ENCODE measurements around the gene RNF121.

RNF121 gene

DNA sequence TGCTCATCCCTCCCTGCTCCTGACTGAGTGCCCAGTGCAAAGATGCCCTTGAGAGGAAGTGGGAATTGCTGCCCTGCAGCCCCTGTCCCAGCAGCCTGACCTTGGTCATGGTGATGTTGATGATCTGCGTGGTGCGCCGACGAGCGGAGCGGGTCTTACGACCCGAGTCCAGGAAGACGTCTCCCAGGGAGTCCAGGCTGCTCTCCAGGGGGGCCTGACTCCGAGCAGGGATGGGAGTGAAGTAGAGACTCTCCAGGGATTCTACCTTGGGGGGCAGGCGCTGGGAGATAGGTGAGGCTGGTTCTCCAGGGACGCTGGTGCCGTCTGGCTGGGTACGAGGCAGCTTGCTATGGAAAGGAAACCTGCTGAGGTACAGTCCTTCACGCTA, 78.2 kb downstream of the RNF121 start:
- no peak for DNase-seq

- DNase-seq: no peak
Observed at GRCh38 chr11:72007587-72007986, 78.7 kb downstream of the RNF121 start.

DNA sequence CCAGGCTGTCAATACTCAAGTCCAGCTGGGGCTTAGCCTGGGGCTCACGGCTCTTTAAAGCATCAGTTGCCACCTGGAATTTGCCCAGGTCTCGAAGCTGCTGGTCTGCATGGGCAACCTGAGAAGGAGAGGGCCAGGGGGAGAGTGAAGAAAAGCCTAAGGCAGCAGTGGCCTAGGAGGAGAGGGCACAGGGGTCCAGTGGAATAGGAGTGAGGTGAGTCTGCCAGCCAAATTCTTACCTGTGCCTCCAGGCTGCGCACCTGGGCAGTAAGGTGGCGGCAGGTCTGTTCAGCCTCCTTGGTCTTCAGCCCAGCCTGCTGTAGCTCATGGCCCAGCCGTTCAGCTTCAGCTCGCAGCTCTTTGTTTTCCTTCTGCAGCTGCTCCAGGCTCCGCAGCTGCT, 79.9 kb downstream of the RNF121 start:
- DNase-seq: no peak

DNA sequence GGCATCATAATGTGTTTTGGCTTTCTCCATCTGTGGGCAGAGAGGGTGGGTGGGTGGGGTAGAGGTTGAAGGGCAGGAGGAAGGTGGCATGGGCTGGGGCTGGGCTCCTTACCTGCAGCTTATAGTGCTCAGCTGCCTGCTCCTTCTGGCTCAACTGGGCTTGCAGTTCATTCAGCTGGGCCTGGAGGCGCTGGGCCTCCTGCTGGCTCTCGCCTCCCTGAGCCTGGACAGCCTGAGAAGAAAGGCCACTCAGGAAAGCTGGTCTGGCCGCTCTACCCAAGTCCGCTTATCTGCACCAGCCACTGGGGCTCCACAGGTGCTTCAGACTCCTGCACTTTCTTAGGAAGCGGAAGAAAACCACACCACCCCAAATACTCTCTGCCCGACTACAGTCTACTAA, 80.3 kb downstream of the RNF121 start:
- DNase-seq: no peak

- DNase-seq: no peak
Observed at GRCh38 chr11:72010529-72011233, 81.8 kb downstream of the RNF121 start.

DNA sequence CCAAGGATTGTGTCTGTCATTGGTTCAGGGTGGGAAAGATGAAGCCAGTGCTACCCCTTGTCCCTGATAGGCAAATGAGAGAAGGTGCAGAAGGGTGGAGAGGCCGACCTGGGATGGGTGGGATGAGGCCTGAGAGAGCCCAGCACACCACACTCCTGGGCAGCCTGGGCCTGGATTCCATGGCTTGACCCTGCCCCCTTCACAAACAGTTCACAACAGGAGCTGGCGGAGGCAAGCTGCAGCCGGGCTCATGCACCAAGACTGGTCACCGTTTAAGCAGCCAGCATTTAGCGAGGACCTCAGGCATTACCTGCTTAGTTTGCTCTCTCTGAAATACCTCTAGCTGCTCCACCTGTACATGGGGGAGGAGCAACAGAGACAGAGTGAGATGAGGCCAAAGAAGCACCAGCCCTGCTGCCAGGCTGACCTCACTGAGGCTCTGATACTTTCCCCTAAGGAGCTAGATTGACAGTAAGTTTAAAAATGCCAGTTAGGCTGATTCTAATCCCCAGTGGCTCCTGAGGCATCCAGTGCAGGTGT, 83.3 kb downstream of the RNF121 start:
- no peak for DNase-seq

- no peak for DNase-seq
Observed at GRCh38 chr11:72012897-72013721, 84.3 kb downstream of the RNF121 start.

DNA sequence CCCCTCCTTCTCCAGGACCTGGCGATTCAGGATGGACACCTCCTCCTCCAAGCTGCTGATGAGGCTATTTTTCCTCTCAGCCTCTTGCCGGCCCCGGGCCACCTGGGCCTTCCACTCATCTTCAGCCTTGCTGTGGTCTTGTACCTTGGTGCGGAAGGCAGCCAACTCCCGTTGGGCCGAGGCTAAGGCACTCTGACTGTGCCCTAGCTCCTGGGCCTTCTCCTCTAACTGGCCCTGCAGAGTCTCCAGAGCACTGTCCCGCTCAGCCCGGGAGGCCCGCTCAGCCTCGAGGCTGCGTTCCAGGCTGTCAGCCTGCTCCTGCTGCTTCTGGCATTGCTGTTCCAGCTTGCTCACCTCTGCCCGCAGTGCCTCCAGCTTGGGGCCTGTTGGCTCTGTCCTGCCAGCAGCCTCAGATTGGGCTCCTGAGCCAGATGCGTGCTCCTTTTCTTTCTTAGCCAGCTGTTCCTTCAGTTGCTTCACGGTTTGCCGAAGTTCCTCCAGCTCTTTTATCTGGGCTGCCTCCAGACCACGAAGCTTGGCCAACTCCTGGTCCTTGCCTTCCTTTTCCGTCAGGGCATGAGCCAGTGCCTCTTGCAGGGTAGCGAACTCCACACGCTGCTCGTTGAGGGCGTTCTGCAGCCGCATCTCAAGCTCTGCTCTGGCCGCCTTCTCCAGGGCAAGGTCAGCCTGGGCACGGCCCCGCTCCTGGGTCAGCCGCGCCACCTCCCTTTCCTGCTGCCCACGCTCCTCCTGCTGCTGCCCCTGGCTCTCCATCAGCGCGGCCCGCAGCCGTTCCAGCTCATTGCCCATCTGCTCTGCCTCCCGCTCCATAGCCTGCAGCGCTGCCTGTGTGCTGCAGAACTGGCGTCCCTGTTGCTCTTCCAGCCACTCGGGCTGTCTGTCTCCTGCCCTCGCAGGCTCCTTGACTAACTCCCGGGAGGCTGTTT, 85.2 kb downstream of the RNF121 start:
- no peak for DNase-seq

DNA sequence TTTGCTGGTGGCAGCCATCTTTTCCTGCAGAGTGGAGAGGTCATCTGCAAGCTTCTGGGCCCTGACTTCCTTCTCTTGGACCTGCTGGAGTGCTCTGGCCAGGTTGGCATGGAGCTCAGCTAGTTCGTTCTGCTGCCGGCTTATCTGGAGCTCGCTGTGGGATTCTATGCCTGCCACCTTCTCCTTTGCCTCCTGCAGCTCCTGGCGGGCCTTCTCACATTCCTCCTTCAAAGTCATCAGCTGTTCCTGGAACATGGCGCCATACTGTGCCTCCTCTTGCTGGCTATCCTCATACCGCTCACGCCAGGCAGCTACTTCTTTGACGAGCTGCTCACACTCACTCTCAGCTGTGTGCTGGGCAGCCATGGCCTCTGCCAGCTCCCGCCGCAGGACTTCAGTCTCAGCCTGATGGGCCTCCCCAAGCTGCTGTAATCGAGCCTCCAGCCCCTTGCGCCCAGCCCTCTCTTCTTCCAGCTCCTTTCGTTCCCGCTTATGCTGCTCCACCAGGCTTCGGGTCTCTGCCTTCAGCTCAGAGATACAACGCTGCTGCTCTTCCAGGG, 86.0 kb downstream of the RNF121 start:
- no peak for DNase-seq

- DNase-seq: no peak
Observed at GRCh38 chr11:72015511-72016061, 86.7 kb downstream of the RNF121 start.

DNA sequence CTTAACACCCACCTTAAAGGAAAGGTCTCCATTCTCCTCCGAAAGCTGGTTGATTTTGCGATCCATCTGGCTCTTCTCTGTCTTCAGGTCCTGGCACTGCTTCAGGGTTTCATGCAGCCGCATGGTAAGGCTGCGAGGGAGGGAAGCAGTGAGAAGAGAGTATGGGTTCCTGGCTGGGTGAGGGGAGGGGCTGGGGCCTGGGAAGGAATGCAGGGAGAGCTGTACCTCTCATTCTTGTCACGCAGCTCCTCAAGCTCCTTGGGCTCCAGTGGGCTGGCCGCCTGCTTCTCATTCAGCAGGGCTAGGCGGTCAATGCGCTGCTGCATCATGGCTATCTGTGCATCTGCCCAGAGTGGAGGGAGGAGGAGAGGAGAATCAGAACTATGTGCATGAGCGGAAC, 89.3 kb downstream of the RNF121 start:
- DNase-seq: no peak

DNA sequence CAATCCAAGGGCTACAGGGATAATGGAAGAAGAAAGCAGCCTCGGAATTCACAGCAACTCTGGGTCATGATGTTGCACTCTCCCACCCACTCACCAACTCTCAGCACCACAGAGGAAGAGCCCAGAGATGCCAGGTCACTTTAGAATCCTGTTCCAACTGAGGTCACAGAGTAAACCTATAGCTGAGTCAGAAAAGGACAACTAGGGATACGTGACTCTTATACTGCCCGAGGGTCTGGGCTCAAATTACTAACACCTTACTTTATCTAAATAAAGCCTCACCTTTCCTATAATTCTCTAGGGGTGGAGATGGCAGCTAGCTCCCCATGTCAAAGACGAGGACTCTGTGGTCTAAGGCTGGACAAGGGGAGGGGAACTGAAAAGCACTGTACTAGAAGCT, 94.5 kb downstream of the RNF121 start:
- no peak for DNase-seq

DNA sequence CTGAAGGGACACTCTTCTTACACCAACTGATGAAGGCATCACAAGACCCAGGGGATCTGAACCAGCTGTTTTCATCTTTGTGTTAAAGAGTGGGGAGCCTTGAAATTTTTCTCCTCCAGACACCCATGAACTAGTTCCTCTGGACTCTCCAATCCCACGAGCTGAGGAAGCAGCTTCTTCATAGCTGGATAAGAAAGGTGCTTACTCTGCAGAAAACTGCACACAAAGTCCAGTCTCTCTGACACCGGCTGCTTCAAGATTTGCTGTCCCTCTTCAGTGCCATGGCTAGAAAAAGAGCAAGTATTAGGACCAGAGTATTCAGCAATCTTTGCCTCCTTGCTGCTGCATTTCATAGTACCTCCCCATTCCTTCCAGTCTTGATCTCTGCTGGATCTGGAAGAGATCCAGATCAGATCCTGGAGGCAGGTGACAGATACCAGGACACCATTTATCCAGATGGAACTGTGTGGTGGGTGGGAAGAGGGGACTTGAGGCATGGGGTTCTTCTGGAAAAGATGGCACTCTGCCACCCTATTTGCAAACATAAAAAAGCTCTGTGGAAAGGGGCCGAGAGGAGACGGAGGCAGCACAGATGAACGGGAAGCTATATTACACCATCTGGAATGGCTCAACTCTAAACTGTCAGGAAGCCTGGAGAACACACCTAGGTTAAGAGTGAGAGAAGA, 95.4 kb downstream of the RNF121 start:
- no peak for DNase-seq

- no peak for DNase-seq
Observed at GRCh38 chr11:72026090-72026489, 97.2 kb downstream of the RNF121 start.

DNA sequence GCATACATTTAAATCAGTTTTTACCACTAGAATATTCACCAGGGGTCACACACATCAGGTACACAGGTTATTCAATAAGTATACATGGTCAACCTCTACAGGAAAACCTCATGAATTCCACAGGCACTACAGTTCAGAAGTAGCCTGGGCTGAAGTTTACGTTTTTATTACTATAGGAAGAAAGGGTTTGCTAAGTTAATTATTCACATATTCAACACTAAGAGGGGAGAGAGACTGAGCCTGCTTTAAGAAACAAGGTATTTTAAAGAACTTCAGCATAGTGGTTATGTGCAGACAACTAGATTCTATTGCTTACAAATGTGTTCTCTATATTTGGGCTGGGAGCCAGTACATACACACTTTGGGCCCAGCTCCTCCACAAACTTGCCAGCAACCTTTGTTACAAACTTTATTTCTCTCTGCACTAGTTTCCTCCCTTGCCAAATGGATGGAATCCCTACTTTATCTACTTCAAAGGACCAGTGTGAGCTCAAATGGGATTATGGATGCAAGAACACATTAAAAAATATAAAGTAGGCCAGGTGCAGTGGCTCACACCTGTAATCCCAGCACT, 101.7 kb downstream of the RNF121 start:
- no peak for DNase-seq

DNA sequence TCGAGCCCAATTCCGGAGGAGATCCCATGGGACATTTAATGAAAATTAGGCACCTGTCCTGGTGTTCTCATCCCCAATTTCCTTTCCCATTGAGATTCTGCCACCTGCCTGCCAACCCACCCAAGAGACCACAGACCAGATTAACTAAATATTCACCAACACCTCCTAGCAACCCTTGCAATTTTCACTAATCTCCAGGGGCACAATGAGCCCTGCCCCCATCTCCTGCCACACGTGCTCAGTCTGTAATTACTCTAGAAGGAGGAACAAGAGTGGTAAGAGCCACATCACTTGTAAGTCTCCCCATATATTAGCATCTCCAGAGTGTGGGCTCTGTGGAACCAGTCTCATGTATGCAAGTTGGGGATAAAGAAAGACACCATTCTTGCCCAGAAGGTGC, 107.8 kb downstream of the RNF121 start:
- no peak for DNase-seq

DNA sequence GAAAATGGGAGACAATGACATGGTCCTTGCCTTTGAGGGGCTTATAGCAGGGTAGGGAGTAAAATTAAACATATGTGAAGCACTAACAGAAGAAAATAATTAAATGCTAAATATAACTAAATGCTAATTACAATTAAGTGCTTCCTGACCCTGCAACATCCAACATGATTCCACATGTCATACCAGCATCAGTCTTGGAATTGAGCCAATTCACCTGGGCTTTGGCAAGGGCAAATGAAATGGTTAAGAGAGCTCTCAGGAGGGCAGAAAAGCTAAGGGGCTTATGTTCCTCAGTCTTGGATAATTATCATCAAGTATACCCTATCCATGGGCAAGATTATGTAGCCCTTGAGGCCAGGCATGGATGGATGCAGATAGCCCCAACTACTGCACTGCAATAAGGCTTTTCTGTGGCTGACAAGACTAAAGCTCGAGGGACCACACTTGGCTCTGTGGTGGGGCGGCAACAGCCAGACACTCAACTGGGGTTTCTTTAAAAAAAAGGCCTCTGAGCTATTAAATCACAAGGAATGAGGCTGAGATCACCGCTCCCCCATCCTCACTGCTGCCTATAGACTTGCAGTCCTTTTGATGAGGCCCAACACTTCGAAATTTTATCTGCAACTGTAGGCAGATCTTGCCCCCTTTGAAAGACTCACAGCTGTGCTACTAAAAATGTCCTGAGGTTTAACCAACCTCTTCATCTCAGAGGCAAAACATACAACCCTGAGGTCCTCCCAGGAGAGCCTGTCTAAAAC, 108.9 kb downstream of the RNF121 start:
- no peak for DNase-seq

GRCh38 chr11:72038491-72038890, 109.6 kb downstream of the RNF121 start:
- no peak for DNase-seq

- no peak for DNase-seq
Observed at GRCh38 chr11:72039031-72039855, 110.4 kb downstream of the RNF121 start.

Measured in CD4-positive, alpha-beta T cell treated with Interleukin-17A for 4 hours (primary cell).